HPDE6-E6E7 (cell line): ENCODE data around the gene TNNT2.
A peak's percentile ranks its signal among the peaks of the same experiment; 100 is the strongest.

Source experiments
- DNase-seq: peaks from one replicate; pipeline ENCODE4 v3.0.0; 2011; ENCODE audit warnings: missing footprints; ENCODE audit errors: extremely low spot score

The TNNT2 gene

DNA sequence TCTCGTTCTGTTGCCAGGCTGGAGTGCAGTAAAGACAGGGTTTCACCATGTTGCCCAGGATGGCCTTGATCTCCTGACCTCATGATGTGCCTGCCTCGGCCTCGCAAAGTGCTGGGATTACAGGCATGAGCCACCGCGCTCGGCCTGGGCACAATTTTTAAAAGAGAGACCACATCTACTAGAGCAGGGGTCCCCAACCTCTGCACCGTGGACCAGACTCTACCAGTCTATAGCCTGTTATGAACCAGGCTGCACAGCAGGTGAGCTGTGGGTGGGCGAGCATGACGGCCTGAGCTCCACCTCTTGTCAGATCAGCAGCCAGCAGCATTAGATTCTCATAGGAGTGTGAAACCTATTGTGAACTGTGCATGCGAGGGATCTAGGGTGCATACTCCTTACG is 20.8 kb downstream of the TNNT2 start:
- DNase-seq: no peak

DNA sequence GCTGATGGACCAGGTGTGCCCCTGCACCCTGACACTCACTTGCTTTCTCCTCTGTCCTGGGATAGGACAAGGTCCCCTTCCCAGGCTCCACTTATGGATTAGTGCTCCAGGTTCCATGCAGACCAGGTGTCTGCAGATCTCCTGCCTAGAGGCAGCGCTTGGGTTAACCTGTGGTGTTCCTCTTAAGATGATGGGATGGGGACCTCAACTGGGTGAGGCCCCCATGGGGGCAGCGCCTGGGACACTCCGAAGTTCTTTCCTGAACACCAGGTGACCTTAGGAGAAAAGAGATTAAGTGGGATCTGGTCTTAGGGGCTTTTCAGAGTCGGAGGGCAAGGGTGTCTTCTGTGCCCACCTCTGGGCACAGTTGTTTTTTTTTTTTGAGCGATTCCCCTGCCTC is 21.2 kb downstream of the TNNT2 start:
- no peak for DNase-seq

DNA sequence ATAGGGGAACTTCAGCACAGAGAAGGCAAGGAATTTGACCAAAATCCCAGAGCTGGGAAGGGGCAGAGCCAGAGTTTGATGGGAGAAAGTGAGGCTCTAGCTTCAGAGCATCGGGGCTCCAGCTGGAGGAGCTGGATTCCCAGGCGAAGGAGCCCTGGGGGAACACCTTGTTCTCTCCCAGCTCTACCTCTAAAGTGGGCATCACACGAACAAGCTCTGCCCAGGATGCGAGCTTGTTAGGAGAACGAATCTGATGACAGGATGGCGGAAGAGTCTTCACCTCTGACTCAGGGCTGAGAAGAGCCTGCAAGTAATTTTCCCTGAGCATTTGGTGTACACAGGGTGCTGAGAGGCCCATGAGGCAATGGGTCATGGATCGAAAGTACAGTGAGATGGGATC is 22.0 kb downstream of the TNNT2 start:
- DNase-seq: no peak

DNA sequence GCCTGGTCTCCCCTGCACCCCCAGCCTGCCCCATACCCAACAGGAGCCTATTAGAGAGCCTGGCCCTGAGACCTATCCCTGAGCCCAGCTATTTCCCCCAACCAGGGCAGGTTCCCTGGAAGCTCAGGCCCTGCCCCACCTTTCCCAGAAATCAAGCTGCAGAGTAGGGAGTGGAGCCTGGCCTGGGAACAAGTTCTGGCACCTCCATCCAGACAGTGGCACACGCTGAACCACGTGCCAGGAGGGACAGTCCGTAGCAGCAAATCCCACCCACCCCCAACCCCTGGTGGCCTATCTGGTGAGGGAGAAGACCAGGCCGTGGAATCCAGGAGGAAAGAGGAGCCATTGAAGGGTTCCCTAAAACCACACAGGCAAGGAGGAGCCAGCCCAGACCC is 22.6 kb downstream of the TNNT2 start:
- DNase-seq: no peak

DNA sequence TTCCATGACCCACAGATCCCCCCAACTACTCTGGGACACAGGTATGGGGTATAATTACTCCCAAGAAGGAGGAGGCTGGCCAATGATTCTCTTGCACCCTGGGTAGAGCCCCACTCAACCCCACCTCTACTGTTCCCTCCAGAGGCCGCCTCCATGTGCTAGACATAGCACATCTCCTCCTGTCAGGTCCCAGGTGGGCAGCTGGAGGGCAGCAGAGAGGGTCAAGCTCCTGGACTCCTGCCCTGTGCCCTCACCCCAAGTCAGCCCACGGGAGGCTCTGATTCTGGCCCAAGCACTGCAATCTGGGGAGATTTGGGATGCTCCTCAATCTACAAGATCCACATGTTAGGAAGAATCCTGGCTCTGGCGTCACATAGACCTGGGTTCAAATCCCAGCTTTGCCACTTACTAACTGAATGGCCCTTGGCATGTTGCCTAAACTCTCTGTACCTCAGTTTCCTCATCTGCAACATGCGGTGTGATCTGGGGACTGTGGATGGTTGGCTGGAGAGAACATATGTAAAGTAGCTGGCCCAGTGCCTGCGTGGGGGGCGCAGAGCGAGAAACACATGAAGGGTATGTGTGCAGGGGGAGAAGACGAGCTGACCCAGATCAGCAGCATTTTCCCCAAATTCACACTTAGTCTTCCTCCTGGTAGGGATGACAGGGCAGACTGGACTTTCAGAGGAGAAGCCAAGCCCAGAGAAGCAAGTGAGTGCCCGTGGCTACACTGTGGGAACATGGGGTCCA is 23.2 kb downstream of the TNNT2 start:
- no peak for DNase-seq

DNA sequence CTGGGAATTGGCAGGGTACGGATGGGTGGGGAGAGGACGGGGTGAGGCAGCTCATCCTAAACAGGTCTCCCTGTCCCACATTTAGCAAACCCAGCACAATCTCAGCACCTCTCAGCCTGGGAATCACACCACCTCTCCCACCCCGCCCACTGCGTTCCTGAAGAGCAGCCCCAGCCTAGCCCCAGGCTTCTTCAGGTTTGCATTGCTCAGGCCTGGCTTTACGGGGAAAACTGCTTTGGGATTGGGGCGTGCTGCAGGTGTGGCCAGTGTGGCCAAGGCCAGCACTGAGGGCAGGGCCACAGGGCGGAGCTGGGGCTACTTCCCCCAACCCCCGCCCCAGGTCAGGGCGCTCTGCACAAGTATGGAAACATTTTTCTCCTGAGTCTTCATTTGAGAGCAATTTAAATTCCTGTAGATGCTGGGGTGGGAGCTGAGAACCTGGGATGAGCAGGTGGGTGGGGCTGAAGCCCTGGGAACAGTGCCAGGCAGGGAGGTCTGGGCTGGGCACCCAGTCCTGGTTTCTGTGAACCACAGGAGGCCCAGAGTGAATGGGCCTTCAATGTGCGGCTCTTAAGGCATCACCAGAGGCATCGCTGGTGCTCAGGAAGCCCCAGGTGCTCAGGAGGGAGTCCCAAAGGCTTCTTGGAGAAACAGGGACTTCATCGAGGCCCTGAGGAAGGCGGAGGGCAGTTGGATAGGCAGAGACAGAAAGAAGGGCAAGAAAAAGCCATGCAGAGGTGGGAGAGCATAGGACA is 24.1 kb downstream of the TNNT2 start:
- DNase-seq: no peak

DNA sequence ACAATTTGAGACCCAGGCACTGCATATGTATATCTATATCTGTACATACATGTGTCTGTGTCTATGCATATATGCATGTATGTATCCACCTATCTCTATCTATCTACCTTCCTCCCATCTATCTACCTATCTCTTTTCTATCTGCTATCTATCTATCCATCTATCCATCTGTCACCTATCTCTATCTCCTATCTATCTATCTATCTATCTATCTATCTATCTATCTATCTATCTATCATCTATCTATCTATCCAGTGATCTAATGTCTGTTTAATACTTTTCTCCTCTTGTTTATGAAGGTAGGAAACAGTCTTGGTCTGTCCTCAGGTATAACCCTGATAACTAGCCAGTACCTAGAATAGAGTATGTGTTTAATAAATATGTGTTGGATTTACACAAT is 25.9 kb downstream of the TNNT2 start:
- no peak for DNase-seq

DNA sequence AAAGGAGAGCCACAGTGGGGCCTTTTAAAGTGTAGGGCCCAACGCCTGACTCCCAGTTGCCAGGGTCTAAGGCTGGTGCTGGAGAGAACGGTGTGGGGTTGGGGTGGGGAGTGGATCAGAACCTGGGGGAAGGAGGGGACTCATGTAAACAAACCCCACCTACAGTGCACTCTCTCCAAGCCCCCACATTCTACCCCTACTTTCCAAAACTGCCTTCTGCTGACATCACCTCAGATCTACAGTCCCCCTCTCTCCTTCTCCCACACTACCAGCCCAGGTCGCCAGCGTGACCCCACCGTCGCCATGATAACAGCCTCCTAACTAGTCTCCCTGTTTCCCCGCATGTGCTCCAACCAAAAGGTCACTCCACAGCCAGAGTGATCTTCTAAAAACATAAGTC is 26.6 kb downstream of the TNNT2 start:
- DNase-seq: no peak

DNA sequence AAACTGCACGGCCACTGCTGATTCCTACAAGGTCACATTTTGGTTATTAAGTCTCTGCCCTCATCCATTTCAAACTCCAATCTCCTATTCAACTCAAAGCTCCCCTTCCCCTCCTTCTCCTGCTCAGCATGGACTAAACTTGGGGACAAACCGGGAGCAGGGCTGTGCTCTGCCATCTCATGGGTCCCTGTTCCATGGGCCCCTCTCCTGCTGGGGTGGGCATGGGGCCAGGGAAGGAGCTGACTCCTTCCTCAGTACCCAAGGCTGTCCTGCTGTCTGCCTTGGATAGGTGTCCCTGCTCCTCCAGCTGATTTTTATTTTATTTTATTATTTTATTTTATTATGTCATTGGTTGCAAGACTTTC is 27.1 kb downstream of the TNNT2 start:
- DNase-seq: no peak

DNA sequence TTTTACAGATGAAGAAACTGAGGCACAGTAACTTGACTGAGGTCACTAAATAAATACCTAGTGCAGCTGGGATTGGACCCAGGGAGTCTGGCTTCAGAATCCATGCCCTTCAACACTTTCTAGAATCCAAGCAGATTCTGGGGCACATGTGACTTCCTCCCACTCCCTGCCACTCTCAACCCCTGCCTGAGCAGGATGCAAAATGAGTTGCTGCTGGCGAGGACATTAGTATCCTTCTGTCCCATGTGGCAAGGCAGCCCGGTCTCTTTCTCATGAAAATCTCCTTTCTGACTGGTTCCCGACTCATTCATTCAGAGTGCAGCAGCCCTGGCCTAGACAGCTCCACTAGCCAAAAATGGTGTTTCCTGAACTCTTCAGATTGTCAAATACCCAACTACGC is 28.4 kb downstream of the TNNT2 start:
- no peak for DNase-seq

DNA sequence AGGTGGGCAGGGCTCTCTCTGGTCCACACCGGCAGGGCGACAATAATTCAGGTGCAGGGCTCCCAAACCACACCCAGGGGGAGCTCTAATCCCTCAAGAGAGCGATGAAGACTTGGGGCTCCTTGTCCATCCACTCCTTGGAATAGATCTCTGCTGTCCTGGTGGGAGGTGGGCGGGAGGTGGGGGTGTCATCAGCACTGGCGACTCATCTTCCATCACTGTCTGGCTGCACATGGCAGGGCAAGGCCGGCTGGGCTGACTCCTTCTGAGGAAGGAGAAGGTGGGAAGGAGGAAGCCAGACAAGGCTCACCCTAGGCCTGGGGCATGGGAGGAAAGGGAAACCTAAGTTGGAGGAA is 29.3 kb downstream of the TNNT2 start:
- DNase-seq: peak; percentile 74

DNA sequence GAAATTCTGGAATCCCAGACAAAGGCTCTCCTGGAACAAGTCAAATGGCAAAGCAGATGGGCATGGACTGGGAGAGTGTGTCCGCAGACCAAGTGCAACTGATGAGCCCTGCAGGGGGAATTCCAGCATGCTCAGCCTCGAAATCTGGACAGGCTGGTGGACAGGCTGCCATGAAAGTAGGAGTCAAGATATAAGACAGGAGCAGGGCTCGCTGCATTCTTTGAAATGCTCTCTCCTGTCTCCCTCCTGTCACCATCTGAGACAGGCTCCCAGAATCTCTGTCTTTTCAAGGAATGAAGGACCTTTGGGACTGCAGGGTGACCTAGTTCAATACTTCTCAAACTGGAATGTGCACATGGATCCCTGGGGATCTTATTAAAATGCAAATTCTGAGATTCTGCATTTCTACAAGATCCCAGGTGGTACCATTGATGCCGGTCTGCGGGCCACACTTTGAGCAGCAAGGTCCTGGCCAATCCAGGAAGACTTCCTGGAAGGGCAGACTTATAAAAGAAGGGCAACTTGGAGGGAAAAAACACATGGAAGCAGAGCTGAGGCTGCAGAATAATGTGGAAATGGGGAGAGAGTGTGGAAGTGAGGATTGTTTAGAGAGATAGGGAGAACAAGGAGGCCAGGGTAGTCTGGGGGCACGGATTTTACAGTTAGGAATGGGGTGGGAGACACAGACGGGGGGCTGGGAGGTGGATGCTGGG is 29.8 kb downstream of the TNNT2 start:
- no peak for DNase-seq

DNA sequence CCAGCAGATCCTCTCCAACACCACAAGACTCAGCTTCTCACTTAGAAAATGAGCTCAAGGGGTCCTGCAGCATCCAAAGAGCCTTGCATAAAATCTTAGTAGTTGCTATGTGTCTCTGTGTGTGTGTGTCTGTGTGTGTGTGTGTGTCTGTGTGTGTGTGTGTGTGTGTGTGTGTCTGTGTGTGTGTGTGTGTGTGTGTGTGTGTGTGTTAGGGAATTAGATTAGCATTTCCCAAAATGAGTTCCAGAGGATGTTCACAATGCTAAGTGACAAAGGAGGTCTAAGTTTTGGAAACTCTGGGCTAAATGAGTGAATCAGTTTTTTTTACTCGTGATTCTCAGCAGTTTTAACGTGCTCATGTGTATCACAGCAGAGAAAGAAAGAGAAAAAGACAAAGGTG is 30.5 kb downstream of the TNNT2 start:
- DNase-seq: no peak

DNA sequence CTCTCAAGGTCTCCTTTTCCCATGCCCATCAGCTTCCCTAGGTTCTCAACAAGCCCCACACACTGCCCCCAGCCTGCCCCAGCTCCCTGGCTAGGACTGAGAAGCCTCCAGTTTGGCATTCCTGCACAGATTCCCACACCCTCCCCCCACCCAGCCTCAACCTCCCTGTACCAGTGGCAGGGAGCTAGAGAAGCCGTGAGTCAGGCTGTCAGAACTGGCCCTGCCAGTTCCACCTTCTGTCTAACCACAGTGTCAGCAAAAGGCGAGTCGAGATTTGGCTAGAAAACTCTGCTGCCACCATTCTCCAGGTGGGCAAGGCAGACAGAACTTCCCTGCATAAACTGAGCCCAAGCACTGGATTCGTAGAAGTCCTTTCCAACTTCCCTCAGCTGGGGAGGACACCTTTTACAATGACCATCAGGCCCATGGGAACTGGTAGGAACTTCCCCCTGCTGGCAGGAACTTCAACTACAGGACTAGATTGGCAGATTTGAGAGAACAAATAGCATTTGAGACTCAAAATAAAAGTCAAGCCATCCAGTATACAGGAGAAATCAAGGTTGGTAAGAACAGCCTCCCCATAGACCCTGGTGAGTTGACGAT is 31.0 kb downstream of the TNNT2 start:
- peak; percentile 75 for DNase-seq

DNA sequence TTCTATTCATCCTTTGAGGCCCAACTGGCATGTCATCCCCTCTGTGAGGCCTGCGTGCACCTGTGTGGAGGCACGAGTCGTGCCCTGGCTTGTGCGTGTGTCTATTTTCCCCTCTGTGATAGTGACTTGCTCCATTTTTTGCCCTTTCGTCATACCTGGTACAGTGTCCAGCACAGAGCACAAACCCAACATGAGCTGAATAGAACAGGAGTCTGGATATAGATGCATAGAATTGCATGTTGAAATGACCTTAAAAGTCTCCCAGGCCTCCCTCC is 32.5 kb downstream of the TNNT2 start:
- DNase-seq: no peak

DNA sequence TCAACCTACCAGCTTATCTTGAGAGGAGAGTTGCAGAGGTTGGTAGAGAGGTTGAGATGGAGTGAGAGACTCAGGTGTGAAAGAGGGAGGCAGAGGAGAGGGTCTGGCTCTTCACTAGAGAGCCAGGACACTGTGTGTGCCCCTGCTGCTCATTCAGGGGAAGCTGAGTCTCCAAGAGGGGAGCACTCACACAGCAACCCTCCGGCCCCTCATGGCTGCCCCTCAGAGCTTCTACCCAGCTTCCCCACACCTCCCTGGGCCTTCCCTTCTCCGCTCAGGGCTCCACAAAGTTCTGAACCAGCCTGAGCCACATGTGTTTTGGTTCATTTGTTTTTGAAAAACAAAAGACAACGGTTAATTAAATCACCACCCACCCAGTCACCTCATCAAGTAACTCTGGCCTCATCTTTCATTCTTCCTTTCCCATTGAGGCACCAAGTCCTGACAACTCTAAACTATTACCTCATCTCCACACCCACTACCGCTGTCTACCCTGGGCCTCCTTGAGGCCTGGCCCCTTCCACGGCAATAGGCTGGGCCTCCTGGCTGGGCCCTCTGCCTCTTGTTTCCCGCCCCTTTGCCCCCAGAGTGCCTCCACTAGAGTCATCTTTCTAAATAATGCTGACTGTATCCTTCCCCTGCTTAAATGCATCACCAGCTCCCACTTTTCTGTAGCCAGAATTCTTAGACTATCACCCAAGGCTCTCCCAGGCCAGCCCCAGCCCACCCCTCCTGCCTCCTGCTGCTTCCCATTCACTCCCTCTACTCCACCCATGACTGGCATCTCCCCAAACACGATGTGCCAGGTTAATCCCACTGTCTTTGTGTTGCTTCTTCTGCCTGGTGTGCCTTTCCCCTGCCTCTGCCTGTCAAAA is 33.0 kb downstream of the TNNT2 start:
- DNase-seq: no peak

DNA sequence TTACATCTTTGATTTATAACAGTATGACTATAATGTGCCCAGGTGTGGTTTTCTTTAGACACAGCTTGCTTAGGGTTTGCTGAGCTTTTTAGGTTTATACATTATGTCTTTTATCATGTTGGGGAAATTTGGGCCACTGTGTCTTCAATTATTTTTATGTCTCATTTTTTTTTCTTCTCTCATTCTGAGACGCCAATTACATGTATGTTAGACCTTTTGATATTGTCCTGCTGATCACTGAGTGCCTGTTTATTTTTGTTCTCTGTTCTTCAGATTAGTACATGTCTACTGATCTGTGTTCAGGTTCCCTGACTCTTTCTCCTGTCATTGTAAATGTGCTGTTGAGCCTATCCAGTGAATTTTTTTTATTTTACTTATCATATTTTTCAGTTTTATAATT is 36.1 kb downstream of the TNNT2 start:
- DNase-seq: no peak

DNA sequence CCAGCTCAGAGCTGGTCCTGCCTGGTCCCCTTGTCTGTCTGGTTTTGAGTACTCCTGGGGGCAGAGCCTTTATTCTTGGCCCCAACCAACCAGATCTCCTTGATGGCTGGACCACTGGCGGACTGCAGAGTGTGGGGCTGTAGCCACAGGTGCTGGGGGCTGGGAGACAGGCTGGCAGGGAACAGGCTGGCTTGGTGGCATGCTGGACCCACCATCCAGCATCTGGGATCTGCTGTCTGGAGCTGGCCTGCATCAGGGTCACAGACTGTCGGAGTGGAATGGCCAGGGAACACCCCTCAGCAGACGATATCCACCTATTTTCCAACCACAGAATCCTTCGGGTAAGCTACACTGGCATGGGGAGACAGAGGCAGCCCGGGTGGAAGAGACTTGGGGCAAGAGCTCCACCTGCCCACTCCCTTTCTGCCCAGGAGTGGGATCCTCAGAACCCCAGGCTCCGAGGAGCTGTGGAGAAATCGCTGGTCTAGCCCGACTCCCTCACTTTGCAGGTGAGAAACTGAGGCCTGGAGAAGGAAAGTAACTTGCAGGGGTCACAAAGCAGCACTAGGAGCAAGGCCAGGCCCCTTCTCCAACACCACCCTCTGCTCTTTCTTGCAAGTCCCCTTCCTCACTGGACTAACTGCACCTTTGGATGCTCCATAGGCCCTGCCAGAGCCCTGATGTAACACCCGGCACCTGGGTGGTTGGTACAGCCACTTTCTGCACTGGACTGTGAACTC is 40.6 kb downstream of the TNNT2 start:
- no peak for DNase-seq

DNA sequence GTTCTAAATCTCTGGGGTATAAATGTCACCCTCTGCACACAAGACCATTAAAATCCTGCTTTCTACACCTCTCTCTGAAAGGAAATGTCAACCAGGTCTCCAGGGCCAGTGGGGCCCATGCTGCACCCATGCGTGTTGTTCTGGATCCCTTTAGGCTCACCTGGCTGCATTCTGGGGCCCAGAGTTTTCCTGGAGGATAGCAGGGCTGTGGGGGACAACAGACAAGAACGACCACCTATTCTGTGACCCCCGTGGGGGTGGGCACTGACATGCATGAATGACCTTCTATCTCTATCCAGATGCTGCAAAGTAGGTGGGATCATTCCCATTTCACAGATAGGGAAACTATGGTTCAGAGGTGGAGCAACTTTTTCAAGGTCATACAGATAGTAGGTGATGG is 41.6 kb downstream of the TNNT2 start:
- no peak for DNase-seq

DNA sequence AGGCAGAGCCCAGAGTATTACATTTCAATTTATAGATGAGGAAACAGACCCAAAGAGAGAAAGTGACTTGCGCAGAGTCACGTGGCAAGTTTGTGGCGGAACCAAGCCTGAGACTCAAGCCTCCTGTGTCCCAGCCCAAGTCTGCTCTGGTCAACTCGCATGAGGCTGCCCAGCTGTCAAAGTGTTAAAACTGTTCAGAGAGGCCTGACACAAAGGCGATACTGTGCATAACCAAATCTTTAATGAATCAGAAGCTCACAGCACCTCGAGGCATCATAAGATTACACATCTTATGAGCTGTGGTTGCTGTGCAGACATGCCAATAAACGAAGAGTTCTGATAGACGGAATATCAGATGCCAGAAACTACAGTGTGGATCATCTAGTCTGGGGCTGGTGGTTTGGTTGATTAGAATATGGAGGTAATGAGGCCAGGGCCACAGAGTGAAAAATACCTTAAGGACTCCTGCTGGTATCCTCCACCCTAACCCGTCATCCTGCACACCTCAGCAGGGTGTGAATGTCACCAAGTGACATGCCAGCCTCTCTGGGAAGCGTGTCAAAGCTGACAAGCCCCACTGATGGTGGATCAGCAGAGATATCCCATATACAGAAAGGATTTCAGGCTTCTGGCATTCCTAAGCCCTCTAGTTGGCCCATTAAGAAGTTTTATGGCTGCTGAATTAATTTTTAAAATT is 42.2 kb downstream of the TNNT2 start:
- no peak for DNase-seq
